ENCODE data around the gene EHMT1. TPM values are rescaled to one million over a fixed set of nuclear protein-coding genes. Genes with fewer than 3 reads are reported as not detected.

EHMT1 gene
- total RNA-seq, 1 donor = 46.3 TPM

- peaks cover 33% of the 10 kb centered on the region for H3K79me2 ChIP-seq (ENCODE audit: insufficient read depth, low read length)
- peaks cover 2% of the 10 kb centered on the region for H4K20me1 ChIP-seq (ENCODE audit: insufficient read depth, low read length)
- H3K36me3 ChIP-seq (ENCODE audit: insufficient read depth, low read length) = peaks cover 58% of the 10 kb centered on the region
- H3K4me1 ChIP-seq (ENCODE audit: insufficient read depth, low read length) = peaks cover 15% of the 10 kb centered on the region
- H3K9me3 ChIP-seq (ENCODE audit: low read depth, low read length) = peaks cover 4% of the 10 kb centered on the region
- H3K4me2 ChIP-seq (ENCODE audit: insufficient read depth, low read length) = peak overlapping the region; percentile 72
- no peaks in the 10 kb centered on the region for H3K27me3 ChIP-seq (ENCODE audit: insufficient read depth, low read length)
- TF ChIP-seq CTCF (IDR thresholded peaks at IDR 0.05; ENCODE audit: extremely low read depth, low read depth, low read length) = no peak
- H2AFZ ChIP-seq (ENCODE audit: low read length) = peak overlapping the region; percentile 2
- DNase-seq (ENCODE audit: insufficient read length, low spot score, missing footprints) = no peak
- peak overlapping the region; percentile 44 for H3K27ac ChIP-seq (ENCODE audit: low read depth, low read length)
- H3K4me3 ChIP-seq (ENCODE audit: insufficient read depth, low read length) = peak overlapping the region; percentile 45
These were observed 139.3 kb downstream of the EHMT1 start for GRCh38 chr9:137758067-137758466.

GRCh38 chr9:137759117-137759516, 140.3 kb downstream of the EHMT1 start:
- no peaks in the 10 kb centered on the region for H3K27me3 ChIP-seq (ENCODE audit: insufficient read depth, low read length)
- H3K9me3 ChIP-seq (ENCODE audit: low read depth, low read length) = peaks cover 4% of the 10 kb centered on the region
- H3K4me3 ChIP-seq (ENCODE audit: insufficient read depth, low read length) = no peak overlapping the region
- peak; percentile 9 for DNase-seq (ENCODE audit: insufficient read length, low spot score, missing footprints)
- H4K20me1 ChIP-seq (ENCODE audit: insufficient read depth, low read length) = peaks cover 2% of the 10 kb centered on the region
- no peak overlapping the region for H2AFZ ChIP-seq (ENCODE audit: low read length)
- no peak overlapping the region for H3K4me2 ChIP-seq (ENCODE audit: insufficient read depth, low read length)
- peaks cover 33% of the 10 kb centered on the region for H3K79me2 ChIP-seq (ENCODE audit: insufficient read depth, low read length)
- H3K36me3 ChIP-seq (ENCODE audit: insufficient read depth, low read length) = peaks cover 64% of the 10 kb centered on the region
- TF ChIP-seq CTCF (IDR thresholded peaks at IDR 0.05; ENCODE audit: extremely low read depth, low read depth, low read length) = no peak
- no peak overlapping the region for H3K27ac ChIP-seq (ENCODE audit: low read depth, low read length)
- peaks cover 15% of the 10 kb centered on the region for H3K4me1 ChIP-seq (ENCODE audit: insufficient read depth, low read length)

GRCh38 chr9:137759649-137760321, 141.0 kb downstream of the EHMT1 start:
- H3K27me3 ChIP-seq (ENCODE audit: insufficient read depth, low read length) = no peaks in the 10 kb centered on the region
- H3K4me1 ChIP-seq (ENCODE audit: insufficient read depth, low read length) = peaks cover 15% of the 10 kb centered on the region
- peaks cover 2% of the 10 kb centered on the region for H4K20me1 ChIP-seq (ENCODE audit: insufficient read depth, low read length)
- H3K9me3 ChIP-seq (ENCODE audit: low read depth, low read length) = peaks cover 4% of the 10 kb centered on the region
- H3K4me3 ChIP-seq (ENCODE audit: insufficient read depth, low read length) = no peak overlapping the region
- H3K79me2 ChIP-seq (ENCODE audit: insufficient read depth, low read length) = peaks cover 33% of the 10 kb centered on the region
- H3K36me3 ChIP-seq (ENCODE audit: insufficient read depth, low read length) = peaks cover 62% of the 10 kb centered on the region
- H3K27ac ChIP-seq (ENCODE audit: low read depth, low read length) = no peak overlapping the region
- no peak for TF ChIP-seq CTCF (IDR thresholded peaks at IDR 0.05; ENCODE audit: extremely low read depth, low read depth, low read length)
- no peak overlapping the region for H3K4me2 ChIP-seq (ENCODE audit: insufficient read depth, low read length)
- no peak overlapping the region for H2AFZ ChIP-seq (ENCODE audit: low read length)
- peak; percentile 44 for DNase-seq (ENCODE audit: insufficient read length, low spot score, missing footprints)

- H3K27ac ChIP-seq (ENCODE audit: low read depth, low read length) = no peak overlapping the region
- H3K9me3 ChIP-seq (ENCODE audit: low read depth, low read length) = peaks cover 2% of the 10 kb centered on the region
- peaks cover 56% of the 10 kb centered on the region for H3K36me3 ChIP-seq (ENCODE audit: insufficient read depth, low read length)
- H3K27me3 ChIP-seq (ENCODE audit: insufficient read depth, low read length) = no peaks in the 10 kb centered on the region
- no peak for TF ChIP-seq CTCF (IDR thresholded peaks at IDR 0.05; ENCODE audit: extremely low read depth, low read depth, low read length)
- no peak overlapping the region for H2AFZ ChIP-seq (ENCODE audit: low read length)
- H3K4me1 ChIP-seq (ENCODE audit: insufficient read depth, low read length) = peaks cover 15% of the 10 kb centered on the region
- H3K4me2 ChIP-seq (ENCODE audit: insufficient read depth, low read length) = no peak overlapping the region
- H3K79me2 ChIP-seq (ENCODE audit: insufficient read depth, low read length) = peaks cover 30% of the 10 kb centered on the region
- H4K20me1 ChIP-seq (ENCODE audit: insufficient read depth, low read length) = peaks cover 2% of the 10 kb centered on the region
- DNase-seq (ENCODE audit: insufficient read length, low spot score, missing footprints) = peak; percentile 81
- no peak overlapping the region for H3K4me3 ChIP-seq (ENCODE audit: insufficient read depth, low read length)
These were observed 141.6 kb downstream of the EHMT1 start for GRCh38 chr9:137760426-137760825.
